AG04449 (cell line): ENCODE data around the gene KRT222.

Experiments used
- CTCF ChIA-PET: fragments of 350-600 bp; formaldehyde crosslinking; extraction: SDS; loops from one replicate; lab custom pipeline; 2021; ENCODE audit warnings: antibody characterized with exemption; lab: Yijun Ruan, JAX
- POLR2A ChIA-PET: fragments of 400-600, 350-600 bp; formaldehyde crosslinking; extraction: SDS; loops from one replicate; lab custom pipeline; 2020; ENCODE audit warnings: antibody characterized with exemption, inconsistent platforms; lab: Yijun Ruan, JAX
- DNase-seq: peaks from one replicate; pipeline ENCODE4 v3.0.0-alpha.2; 2010; ENCODE audit warnings: low read depth, low spot score
- H3K4me3 ChIP-seq: 2 replicates; pipeline ENCODE4 v1.5.1; 2011; ENCODE audit warnings: low read depth, mild to moderate bottlenecking, control low read depth, low read length
- TF ChIP-seq, protein P1 (sequence below): IDR thresholded peaks from one replicate; pipeline ENCODE4 v1.5.1; 2011; ENCODE audit warnings: mild to moderate bottlenecking, moderate library complexity, low read length, control low read depth, inconsistent platforms; ENCODE audit not compliant: insufficient read depth; ENCODE audit errors: missing control alignments

The KRT222 gene

DNA sequence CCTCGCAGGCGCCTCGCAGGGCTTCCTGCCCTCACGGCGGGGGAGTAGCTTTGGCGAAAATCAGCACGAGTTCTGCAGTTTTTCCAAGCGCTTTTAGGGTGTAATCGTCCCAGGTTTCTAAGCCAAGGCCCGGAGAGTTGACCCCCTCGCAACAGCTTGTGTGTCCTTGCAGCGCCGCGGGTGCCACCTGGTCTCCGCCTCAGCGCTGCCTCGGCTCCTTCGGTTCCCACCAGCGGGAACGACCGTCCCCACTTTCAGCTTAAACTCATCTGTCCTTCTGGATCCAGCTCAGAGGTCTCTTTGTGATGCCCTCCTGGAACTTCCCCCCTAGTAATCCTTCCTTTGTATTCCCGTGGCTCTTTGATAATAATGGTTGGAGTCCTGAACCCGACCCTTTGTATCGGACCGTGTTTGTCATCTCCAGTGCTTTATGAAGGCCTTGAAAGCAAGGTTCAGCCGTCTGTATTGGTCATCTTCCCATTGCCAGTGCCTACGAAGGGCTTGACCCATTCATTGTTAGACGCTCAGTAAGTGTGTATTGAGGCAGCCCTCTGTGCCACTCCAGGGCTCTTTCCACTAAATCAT lies 16.5 kb downstream of the KRT222 start:
- peak overlapping the region; percentile 83 for H3K4me3 ChIP-seq
- CTCF ChIA-PET, result interaction anchor here (0.9 kb wide), 1 partner anchor 1014 kb away, joined by 4 read pairs; no protein-coding TSS in a partner anchor
- TF ChIP-seq, protein P1, sequence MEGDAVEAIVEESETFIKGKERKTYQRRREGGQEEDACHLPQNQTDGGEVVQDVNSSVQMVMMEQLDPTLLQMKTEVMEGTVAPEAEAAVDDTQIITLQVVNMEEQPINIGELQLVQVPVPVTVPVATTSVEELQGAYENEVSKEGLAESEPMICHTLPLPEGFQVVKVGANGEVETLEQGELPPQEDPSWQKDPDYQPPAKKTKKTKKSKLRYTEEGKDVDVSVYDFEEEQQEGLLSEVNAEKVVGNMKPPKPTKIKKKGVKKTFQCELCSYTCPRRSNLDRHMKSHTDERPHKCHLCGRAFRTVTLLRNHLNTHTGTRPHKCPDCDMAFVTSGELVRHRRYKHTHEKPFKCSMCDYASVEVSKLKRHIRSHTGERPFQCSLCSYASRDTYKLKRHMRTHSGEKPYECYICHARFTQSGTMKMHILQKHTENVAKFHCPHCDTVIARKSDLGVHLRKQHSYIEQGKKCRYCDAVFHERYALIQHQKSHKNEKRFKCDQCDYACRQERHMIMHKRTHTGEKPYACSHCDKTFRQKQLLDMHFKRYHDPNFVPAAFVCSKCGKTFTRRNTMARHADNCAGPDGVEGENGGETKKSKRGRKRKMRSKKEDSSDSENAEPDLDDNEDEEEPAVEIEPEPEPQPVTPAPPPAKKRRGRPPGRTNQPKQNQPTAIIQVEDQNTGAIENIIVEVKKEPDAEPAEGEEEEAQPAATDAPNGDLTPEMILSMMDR, result no peak
- no peak for DNase-seq
- POLR2A ChIA-PET, result interaction anchor here (0.8 to 1.7 kb wide), 2 partner anchors 74 to 79 kb away, joined by 5 read pairs; no protein-coding TSS in a partner anchor

DNA sequence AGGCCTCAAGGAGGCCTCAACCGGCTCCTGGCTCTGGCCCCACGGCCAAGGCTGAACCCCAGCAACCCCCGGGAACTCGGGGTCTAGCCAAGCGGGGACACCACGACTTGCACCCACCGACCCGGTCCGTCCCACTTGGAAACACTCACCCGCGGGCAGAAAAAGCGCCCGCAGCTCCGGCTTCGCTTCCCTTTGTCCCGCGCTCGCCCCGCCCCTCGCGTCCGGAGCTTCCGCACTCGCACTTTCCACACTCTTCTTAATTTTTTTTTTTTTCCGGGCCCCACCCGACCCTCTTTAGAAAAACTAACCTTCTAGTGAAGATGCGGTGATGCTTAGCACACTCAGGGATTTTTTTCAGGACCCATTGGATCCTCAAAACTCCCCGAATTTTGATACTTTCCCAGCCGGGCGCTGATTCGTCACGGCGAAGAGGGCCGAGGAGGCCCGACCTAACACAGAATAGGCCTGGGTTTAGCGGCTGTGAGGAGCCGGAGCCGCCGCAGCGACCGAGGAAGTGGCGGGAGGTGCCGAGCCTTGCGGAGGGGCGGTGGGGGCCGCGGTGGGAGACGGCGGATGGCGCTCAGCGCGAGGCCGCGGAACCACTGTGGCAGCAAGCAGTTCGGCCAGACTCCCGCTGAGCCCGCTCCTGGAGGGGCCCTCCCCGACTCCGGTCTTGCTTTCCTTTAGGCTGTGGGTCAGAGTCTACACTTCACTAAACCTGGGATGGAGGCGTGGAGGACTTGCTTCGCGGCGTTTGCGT lies 17.2 kb downstream of the KRT222 start, which contains the start of gene SMARCE1:
SMARCE1 (minus strand) TSS at position 195 of the 760 bp plus-strand sequence. CDS start 2,016 bp downstream, outside the sequence.
- ChIA-PET POLR2A (interaction anchor here (0.6 to 1.7 kb wide), 5 partner anchors 26 to 1319 kb away, joined by 3 to 5 read pairs (median 4); no protein-coding TSS in a partner anchor), CTCF (interaction anchor here (0.9 to 1.9 kb wide), 4 partner anchors 143 to 1015 kb away, joined by 4 to 7 read pairs (median 5); no protein-coding TSS in a partner anchor)
- peak within 1 kb of the TSS; percentile 83 for H3K4me3 ChIP-seq
- DNase-seq, result no peak
- TF ChIP-seq, protein P1, result no peak

DNA sequence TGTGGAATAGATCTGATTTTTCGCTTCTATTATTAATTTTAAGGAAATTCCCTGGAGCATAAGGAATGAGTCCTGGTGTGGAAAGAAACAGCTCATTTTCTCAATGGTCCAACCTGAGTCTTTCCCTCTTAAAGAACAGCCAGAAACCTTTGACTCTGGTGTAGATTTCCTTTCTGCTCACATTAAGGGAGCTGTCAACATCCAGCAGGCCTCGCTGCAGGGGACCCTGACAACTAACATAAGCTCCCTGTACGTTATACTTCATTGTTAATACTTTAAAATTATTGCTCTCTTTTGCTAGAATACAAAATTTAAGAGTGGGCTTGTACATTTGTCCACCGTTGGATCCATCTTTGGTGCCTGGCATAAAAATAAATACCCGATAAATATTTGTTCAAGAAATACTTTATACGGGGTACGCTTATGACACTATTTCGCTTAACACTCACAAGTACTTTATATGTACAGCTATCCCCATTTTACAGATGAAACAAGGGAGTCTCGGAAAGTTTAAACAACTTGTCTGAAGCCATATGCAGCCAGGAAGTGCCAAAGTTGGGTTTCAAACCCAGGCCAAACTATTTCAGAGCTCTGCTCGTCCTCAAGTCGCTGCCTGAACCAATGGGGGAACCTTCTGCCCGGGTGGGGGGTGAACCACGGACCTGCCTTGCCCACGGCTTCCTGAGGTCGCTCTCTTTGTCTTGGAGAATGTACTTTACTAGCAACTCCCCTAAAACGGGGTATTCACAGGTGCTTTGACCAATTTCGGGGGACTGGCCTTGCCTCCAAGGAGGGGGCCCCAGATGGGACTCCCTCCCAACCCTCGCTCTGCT lies 18.0 kb downstream of the KRT222 start:
- TF ChIP-seq, protein P1, result no peak
- H3K4me3 ChIP-seq, result peak overlapping the region; percentile 83
- DNase-seq, result no peak
- CTCF ChIA-PET, result interaction anchor here (0.9 to 1.9 kb wide), 13 partner anchors 9 to 1022 kb away, joined by 3 to 9 read pairs (median 4); no protein-coding TSS in a partner anchor
- POLR2A ChIA-PET, result interaction anchor here (0.6 to 1.7 kb wide), 4 partner anchors 25 to 1320 kb away, joined by 3 to 5 read pairs (median 4); no protein-coding TSS in a partner anchor

DNA sequence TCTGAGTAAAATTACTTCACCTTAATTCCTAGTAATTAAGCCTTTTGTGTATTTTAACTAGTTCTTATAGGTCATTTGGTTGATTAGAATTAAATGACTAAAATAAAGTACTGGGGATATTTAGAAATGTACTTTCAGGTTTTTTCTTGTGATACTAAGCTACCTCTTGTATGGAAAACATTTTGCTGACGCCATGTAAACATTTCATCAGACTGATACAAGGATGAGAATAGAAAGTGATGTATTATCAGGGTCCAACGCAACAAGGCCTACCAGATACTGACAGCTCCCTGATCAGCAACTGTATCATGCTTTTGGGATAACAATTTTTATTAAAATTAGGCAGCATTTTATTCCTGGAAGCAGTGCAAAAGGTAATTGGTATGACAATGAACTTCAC lies 19.0 kb downstream of the KRT222 start:
- no peak overlapping the region for H3K4me3 ChIP-seq
- no peak for DNase-seq
- POLR2A ChIA-PET, result no interaction called here
- TF ChIP-seq, protein P1, result no peak
- CTCF ChIA-PET, result interaction anchor here (0.9 to 2.0 kb wide), 12 partner anchors 10 to 1023 kb away, joined by 3 to 9 read pairs (median 4); no protein-coding TSS in a partner anchor

DNA sequence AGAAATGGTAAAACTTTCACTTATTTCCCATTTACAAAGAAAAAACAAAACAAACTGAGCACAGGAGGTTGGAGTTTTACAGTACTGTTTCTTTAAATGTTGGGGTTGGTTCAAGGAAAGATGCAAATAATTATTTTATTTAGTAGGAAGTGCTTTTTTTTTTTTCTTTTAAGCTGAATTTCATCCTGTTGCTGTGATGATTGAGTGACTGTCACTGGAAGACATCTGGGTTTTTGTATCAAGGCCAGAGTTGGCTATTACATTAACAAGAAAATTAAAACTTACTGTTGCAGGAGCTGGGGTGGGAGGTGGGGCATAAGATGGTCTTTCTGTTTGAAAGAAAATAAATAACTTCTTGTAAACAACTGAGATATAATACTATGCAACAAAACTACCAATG lies 19.7 kb downstream of the KRT222 start:
- TF ChIP-seq, protein P1, result no peak
- DNase-seq, result no peak
- ChIA-PET CTCF (interaction anchor here (0.9 to 2.0 kb wide), 6 partner anchors 11 to 1022 kb away, joined by 3 to 7 read pairs (median 4); no protein-coding TSS in a partner anchor), POLR2A (no interaction called here)
- no peak overlapping the region for H3K4me3 ChIP-seq
